ACC112 (cell line): Measurements from ENCODE around the gene SLC1A1.

Experiments
- H2AFZ ChIP-seq: fragments of 200-600 bp; sonication (generic); one replicate; pipeline ENCODE4 v1.6.0; 2017; ENCODE audit warnings: antibody characterized with exemption, low read length; ENCODE audit not compliant: unreplicated experiment
- H3K27ac ChIP-seq: fragments of 200-600 bp; sonication (generic); 2 replicates; pipeline ENCODE4 v1.5.1; 2014; ENCODE audit warnings: low read depth, mild to moderate bottlenecking, antibody characterized with exemption, low read length, moderate library complexity
- H3K27me3 ChIP-seq: fragments of 200-600 bp; sonication (generic); 2 replicates; pipeline ENCODE4 v1.6.1; 2014; ENCODE audit warnings: mild to moderate bottlenecking, antibody characterized with exemption, low read length, moderate library complexity, mixed read lengths; ENCODE audit not compliant: insufficient read depth
- H3K36me3 ChIP-seq: fragments of 200-600 bp; sonication (generic); 2 replicates; pipeline ENCODE4 v1.6.1; 2016; ENCODE audit warnings: mild to moderate bottlenecking, antibody characterized with exemption, low read length, moderate library complexity, mixed read lengths; ENCODE audit not compliant: insufficient read depth
- H3K4me1 ChIP-seq: fragments of 200-600 bp; sonication (generic); one replicate; pipeline ENCODE4 v1.6.1; 2016; ENCODE audit warnings: low read length, mixed read lengths; ENCODE audit not compliant: insufficient read depth, unreplicated experiment, control insufficient read depth
- H3K4me3 ChIP-seq: fragments of 200-600 bp; sonication (generic); 2 replicates; pipeline ENCODE4 v1.5.1; 2014; ENCODE audit warnings: mild to moderate bottlenecking, low read depth, low read length
- H3K79me2 ChIP-seq: fragments of 200-600 bp; sonication (generic); one replicate; pipeline ENCODE4 v1.6.0; 2016; ENCODE audit warnings: low read length; ENCODE audit not compliant: control insufficient read depth, unreplicated experiment, insufficient read depth

The SLC1A1 gene

DNA sequence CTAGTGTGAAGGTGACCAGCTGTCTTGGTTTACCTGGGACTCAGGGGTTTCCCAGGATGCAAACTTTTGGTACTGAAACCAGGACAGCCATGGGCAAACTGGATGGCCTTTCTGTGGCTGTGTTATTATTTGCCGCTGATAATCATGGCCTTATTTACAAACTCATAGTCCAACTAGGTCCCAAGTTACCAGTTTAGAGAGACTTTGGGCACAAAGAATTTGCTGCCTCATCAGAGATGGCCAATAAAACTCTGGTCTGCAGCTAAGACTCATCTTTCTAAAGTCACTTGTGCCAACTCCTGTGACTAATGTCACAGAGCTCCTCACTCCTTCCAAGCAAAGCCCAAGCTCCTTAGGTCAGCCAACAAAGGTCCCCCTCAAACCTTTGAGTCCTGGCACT lies 124.4 kb downstream of the SLC1A1 start:
- no peak overlapping the region for H3K4me3 ChIP-seq
- no peaks in the 10 kb centered on the region for H3K36me3 ChIP-seq
- no peaks in the 10 kb centered on the region for H3K79me2 ChIP-seq
- H3K4me1 ChIP-seq, result peaks cover 11% of the 10 kb centered on the region
- H3K27ac ChIP-seq, result no peak overlapping the region
- H3K27me3 ChIP-seq, result no peaks in the 10 kb centered on the region
- H2AFZ ChIP-seq, result no peak overlapping the region

DNA sequence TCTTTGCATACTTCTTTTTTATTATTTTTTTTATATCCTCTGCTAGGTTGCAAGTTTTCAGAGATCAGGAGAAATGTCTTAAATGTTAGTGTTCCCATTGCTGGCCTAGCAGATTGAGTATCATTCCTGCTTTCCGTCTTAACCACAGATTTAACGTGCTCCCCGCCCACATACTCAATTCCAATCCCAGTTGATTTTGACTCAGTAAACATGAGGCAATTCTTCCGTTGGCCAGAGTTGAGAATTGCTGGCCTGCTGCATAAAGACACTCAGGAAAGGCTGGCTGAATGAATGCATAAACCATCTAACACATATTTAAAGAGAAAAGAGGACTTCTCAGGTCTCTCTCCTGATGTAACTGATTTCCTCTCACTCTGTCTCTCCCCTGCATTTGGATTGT lies 125.0 kb downstream of the SLC1A1 start:
- Histone ChIP-seq H3K79me2 (no peaks in the 10 kb centered on the region), H3K4me1 (peaks cover 11% of the 10 kb centered on the region), H3K4me3 (no peak overlapping the region), H3K27me3 (no peaks in the 10 kb centered on the region), H3K36me3 (no peaks in the 10 kb centered on the region), H2AFZ (no peak overlapping the region), H3K27ac (no peak overlapping the region)

DNA sequence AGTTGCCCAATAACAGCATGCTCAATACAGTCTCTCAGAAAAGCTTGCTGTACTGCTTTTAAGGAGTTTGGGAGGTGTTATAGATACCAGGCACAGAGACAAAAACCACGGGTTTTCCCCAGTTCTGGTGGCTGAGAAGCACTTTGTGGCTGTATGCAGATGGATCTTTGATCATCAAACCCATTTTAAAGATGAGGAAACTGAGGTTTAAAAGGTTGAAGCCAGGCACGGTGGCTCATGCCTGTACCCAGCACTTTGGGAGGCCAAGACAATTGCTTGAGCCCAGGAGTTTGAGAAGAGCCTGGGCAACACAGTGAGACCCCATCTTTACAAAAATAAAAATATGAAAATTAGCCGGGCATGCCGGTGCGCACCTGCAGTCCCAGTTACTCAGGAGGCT lies 125.5 kb downstream of the SLC1A1 start:
- no peaks in the 10 kb centered on the region for H3K79me2 ChIP-seq
- H3K36me3 ChIP-seq, result no peaks in the 10 kb centered on the region
- peaks cover 11% of the 10 kb centered on the region for H3K4me1 ChIP-seq
- no peaks in the 10 kb centered on the region for H3K27me3 ChIP-seq
- no peak overlapping the region for H2AFZ ChIP-seq
- no peak overlapping the region for H3K4me3 ChIP-seq
- no peak overlapping the region for H3K27ac ChIP-seq

DNA sequence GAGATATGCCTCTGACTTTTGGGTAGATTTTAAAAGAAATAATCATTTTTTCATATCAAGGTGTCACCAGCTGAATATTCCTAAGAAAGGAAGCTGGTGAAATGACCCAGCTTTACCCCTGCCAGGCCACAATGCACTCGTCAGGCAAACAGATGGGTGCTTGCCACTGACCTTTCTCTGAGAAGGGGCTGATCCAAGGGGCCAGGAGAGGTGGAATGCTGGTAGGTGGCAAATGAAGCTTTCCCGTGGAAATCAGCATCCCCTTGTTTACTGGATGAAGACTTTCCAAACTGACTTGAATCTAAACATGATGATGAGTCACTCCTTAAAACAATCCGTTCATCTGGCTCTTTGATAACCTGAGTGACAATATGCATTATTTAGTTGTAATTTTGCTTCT lies 127.5 kb downstream of the SLC1A1 start:
- H3K27ac ChIP-seq, result no peak overlapping the region
- H3K79me2 ChIP-seq, result no peaks in the 10 kb centered on the region
- no peaks in the 10 kb centered on the region for H3K36me3 ChIP-seq
- no peak overlapping the region for H3K4me3 ChIP-seq
- no peak overlapping the region for H2AFZ ChIP-seq
- no peaks in the 10 kb centered on the region for H3K27me3 ChIP-seq
- H3K4me1 ChIP-seq, result peaks cover 11% of the 10 kb centered on the region

DNA sequence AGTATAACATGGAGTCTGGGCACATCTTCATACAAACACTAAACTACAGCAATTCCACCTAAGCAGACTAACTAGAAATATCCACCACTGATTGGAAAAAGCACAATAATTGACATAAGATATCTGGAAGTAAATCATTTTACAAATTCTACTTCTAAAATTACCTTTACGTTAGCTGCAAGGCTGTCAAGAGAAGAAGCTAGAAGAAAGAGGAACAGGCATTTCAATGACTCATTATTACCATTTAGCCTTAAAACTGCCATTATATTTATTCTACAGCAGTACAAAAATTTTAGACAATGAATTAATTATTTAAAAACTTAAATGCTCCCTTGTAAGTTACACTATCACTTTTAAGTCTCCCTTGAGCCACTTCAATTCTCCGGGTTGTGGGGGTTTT lies 128.4 kb downstream of the SLC1A1 start:
- H3K27me3 ChIP-seq, result no peaks in the 10 kb centered on the region
- no peaks in the 10 kb centered on the region for H3K36me3 ChIP-seq
- H3K4me3 ChIP-seq, result no peak overlapping the region
- H2AFZ ChIP-seq, result no peak overlapping the region
- no peak overlapping the region for H3K27ac ChIP-seq
- H3K4me1 ChIP-seq, result peaks cover 11% of the 10 kb centered on the region
- no peaks in the 10 kb centered on the region for H3K79me2 ChIP-seq

DNA sequence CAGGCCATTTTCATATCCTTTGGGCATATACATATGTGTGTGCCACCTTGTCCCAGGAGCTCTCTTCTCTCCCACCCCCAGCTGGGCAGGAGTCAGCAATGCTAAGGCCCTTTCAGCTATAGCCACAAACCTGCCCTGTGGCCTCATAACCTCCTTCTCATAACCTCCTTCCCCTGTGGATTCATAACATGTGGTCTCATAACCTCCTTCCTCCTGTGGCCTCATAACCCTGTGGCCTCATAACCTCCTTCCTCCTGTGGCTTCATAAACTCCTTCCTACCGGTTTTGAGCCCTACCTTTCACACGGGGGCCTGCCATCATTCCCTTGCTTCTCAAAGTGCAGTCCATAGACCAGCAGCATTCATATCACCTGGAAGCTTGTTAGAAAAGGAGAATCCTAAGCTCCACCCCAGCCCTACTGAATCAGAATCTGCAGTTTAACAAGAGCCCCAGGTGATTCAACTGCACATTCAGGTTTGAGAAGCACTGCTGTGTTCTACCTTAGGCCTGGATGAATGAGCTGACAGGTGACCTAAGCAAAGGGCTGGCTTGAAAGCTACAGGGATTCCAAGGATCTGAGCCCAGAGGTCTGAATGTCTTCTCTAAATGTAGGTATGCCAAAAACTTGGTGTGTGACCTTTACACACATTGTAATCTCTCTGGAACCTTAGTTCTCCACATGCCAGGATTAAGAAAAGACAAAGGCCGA lies 129.9 kb downstream of the SLC1A1 start:
- Histone ChIP-seq H3K4me1 (peaks cover 5% of the 10 kb centered on the region), H2AFZ (no peak overlapping the region), H3K36me3 (no peaks in the 10 kb centered on the region), H3K79me2 (no peaks in the 10 kb centered on the region), H3K4me3 (no peak overlapping the region), H3K27ac (no peak overlapping the region), H3K27me3 (no peaks in the 10 kb centered on the region)

DNA sequence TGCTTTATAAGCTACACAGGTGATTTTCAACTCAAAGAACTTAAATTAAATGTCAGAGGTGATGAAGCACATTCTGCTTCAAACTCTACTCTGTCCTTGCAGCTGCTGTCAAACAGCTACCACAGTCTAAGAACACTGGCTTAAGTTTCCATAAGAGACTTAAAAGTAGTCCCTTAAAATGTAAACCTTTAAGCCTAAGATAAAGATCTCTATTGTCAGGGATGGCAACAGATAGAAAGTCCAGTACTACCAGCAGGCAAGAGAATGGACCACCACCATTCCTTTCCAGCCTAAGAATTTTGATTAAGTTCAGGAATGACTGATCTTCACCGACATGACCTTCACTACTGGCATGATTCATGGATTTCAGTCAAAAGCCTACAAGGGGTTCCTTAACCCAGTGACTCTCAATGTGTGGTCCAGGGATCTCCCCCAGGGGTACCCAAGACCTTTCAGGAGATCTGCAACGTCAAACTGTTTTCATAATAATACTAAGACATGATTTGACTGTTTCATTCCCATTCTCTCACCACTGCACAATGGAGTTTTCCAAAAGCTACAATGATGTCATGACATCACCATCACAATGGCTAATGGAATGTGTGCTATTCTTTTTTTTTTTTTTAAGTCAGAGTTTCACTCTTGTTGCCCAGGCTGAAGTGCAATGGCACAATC lies 130.8 kb downstream of the SLC1A1 start:
- Histone ChIP-seq H3K4me3 (no peak overlapping the region), H3K79me2 (no peaks in the 10 kb centered on the region), H3K27ac (no peak overlapping the region), H3K4me1 (no peaks in the 10 kb centered on the region), H2AFZ (no peak overlapping the region), H3K36me3 (no peaks in the 10 kb centered on the region), H3K27me3 (no peaks in the 10 kb centered on the region)

DNA sequence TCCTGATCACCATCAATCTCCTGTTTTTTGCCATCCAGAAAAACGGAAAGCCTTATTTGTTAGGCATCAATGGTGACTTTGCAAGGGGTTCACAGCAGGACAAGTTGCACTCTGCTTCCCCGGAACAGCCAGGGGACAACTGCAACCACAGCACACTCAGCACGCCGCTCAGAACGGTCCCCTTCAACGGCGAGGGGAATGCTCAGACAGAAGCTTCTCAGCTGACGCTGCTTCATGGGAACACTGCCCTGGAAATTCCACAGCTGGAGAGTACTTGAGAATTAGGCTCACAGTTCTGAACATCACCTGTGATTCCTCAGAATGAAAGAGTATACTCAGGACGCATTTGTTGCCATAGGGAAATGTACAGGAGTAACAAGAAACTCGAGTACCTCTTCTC lies 131.7 kb downstream of the SLC1A1 start:
- H3K36me3 ChIP-seq, result no peaks in the 10 kb centered on the region
- no peak overlapping the region for H3K4me3 ChIP-seq
- no peak overlapping the region for H3K27ac ChIP-seq
- H2AFZ ChIP-seq, result no peak overlapping the region
- H3K27me3 ChIP-seq, result no peaks in the 10 kb centered on the region
- no peaks in the 10 kb centered on the region for H3K4me1 ChIP-seq
- no peaks in the 10 kb centered on the region for H3K79me2 ChIP-seq

DNA sequence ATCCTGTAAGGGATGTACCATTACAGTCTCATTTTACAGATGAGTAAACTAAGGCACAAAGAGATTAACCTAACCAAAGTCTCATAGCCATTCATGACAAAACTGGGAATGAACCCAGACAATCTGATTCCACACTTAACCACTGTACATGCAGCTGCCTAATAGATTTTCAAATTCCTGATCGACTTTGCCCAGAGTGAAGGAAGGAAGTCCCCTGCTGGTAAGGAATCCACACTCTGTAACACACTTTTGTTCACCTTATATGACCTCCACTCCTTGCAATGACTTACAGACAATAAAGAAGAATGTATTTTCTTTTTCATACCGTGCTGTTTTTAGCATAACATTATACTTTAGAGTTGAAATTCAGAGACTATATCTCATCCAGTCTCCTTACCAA lies 140.6 kb downstream of the SLC1A1 start:
- no peaks in the 10 kb centered on the region for H3K79me2 ChIP-seq
- H3K27ac ChIP-seq, result no peak overlapping the region
- no peak overlapping the region for H2AFZ ChIP-seq
- H3K4me1 ChIP-seq, result no peaks in the 10 kb centered on the region
- no peak overlapping the region for H3K4me3 ChIP-seq
- no peaks in the 10 kb centered on the region for H3K27me3 ChIP-seq
- H3K36me3 ChIP-seq, result no peaks in the 10 kb centered on the region
